Body of pancreas (tissue), 4 donors: ENCODE results near the gene TJP1.
"Not testable (repeated sequence)": the region's sequence is repeated elsewhere in the genome, so short reads cannot be mapped to it uniquely, and the experiment has no call there.

Source experiments
- CTCF ChIP-seq, 7 experiments: fragments of 450-650 bp in 4 of 7; fragments of 200-600 bp in 3 of 7; sonication (generic) in 3 of 7; IDR thresholded peaks; one replicate each; pipeline ENCODE4 v1.5.1; 2016 to 2019; ENCODE audit warnings: antibody characterized with exemption in 7 of 7
- POLR2A ChIP-seq, 3 donors: fragments of 450-650 bp; IDR thresholded peaks; one replicate each; pipeline ENCODE4 v1.6.1; 2016; ENCODE audit warnings: antibody characterized with exemption in 3 of 3, mild to moderate bottlenecking in 2 of 3

GRCh38 chr15:29754009-29754408, 68.3 kb downstream of the TJP1 start:
- not testable (repeated sequence) for TF ChIP-seq CTCF, POLR2A (IDR thresholded peaks at IDR 0.05)
